ENCODE measurements around the gene FHOD3. TPM values are rescaled to one million over a fixed set of nuclear protein-coding genes. Genes with fewer than 3 reads are reported as not detected.

FHOD3 gene
- total RNA-seq, 4 donors from 2014 or later, result 0.26 to 13.8 (median 4.9) TPM; not detected in 1

GRCh38 chr18:36397033-36397432, 99.5 kb downstream of the FHOD3 start:
- H3K9me3 ChIP-seq, result no peaks in the 10 kb centered on the region
- no peak overlapping the region for H3K27ac ChIP-seq
- TF ChIP-seq POLR2A (IDR thresholded peaks at IDR 0.05) (no peak), CTCF (IDR thresholded peaks at IDR 0.05) (no peak)
- DNase-seq, result no peak
- no peaks in the 10 kb centered on the region for H3K27me3 ChIP-seq
- intact Hi-C loops (cut with DNase I; ENCODE audit: low total_unique reads), result no loop called here
- no peaks in the 10 kb centered on the region for H3K36me3 ChIP-seq
- H3K4me1 ChIP-seq, result no peaks in the 10 kb centered on the region
- no peak overlapping the region for H3K4me3 ChIP-seq

DNA sequence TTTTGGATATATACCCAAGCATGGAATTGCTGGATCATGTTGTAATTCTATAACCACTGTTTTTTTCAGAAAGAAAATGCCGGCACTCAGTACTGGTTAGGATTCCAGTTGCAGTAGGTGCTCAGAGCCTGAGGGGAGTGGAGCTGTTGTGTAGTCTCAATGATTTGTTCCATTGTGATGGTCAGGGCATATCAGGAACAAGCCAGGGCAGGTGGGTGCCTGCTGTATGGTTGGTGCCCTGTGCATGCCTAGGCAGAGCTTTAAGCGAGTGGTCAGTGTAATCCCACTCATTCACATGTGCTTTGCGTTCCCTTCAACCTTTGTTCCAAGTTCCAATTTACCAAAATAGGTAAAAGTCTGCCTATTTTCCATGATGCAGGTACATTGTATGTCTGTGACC, 100.9 kb downstream of the FHOD3 start:
- H3K27ac ChIP-seq, result no peak overlapping the region
- no peaks in the 10 kb centered on the region for H3K4me1 ChIP-seq
- TF ChIP-seq POLR2A (IDR thresholded peaks at IDR 0.05) (no peak), CTCF (IDR thresholded peaks at IDR 0.05) (no peak)
- H3K9me3 ChIP-seq, result no peaks in the 10 kb centered on the region
- H3K36me3 ChIP-seq, result no peaks in the 10 kb centered on the region
- intact Hi-C loops (cut with DNase I; ENCODE audit: low total_unique reads), result no loop called here
- no peak for DNase-seq
- no peak overlapping the region for H3K4me3 ChIP-seq
- no peaks in the 10 kb centered on the region for H3K27me3 ChIP-seq

DNA sequence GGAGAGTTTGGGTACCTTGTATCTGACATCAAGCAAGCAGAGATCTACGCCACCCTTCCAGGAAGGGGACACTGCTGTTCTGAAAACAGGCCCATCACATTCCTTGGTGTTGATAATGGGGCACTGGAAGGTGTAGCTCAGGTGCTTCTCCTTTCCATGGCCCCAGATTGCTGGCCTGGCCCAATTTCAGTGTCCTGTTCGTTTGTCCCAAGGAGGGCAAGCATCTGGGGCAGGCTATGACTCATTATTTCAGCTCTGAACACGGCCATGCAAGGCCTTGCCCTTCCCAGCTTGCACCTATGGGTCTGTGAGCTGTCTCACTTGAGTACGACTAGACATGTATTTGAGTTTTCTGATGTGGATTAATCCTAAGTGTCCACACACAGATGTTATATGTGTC, 101.5 kb downstream of the FHOD3 start:
- TF ChIP-seq CTCF (IDR thresholded peaks at IDR 0.05) (no peak), POLR2A (IDR thresholded peaks at IDR 0.05) (no peak)
- intact Hi-C loops (cut with DNase I; ENCODE audit: low total_unique reads), result no loop called here
- H3K4me3 ChIP-seq, result no peak overlapping the region
- DNase-seq, result no peak
- H3K27ac ChIP-seq, result no peak overlapping the region
- no peaks in the 10 kb centered on the region for H3K9me3 ChIP-seq
- H3K27me3 ChIP-seq, result no peaks in the 10 kb centered on the region
- H3K4me1 ChIP-seq, result no peaks in the 10 kb centered on the region
- H3K36me3 ChIP-seq, result no peaks in the 10 kb centered on the region

- Histone ChIP-seq H3K27me3 (no peaks in the 10 kb centered on the region), H3K4me3 (no peak overlapping the region), H3K36me3 (no peaks in the 10 kb centered on the region), H3K4me1 (no peaks in the 10 kb centered on the region), H3K9me3 (no peaks in the 10 kb centered on the region), H3K27ac (no peak overlapping the region)
- DNase-seq, result no peak
- TF ChIP-seq POLR2A (IDR thresholded peaks at IDR 0.05) (no peak), CTCF (IDR thresholded peaks at IDR 0.05) (no peak)
- intact Hi-C loops (cut with DNase I; ENCODE audit: low total_unique reads), result no loop called here
Measured at GRCh38 chr18:36401462-36401861, 103.9 kb downstream of the FHOD3 start.

DNA sequence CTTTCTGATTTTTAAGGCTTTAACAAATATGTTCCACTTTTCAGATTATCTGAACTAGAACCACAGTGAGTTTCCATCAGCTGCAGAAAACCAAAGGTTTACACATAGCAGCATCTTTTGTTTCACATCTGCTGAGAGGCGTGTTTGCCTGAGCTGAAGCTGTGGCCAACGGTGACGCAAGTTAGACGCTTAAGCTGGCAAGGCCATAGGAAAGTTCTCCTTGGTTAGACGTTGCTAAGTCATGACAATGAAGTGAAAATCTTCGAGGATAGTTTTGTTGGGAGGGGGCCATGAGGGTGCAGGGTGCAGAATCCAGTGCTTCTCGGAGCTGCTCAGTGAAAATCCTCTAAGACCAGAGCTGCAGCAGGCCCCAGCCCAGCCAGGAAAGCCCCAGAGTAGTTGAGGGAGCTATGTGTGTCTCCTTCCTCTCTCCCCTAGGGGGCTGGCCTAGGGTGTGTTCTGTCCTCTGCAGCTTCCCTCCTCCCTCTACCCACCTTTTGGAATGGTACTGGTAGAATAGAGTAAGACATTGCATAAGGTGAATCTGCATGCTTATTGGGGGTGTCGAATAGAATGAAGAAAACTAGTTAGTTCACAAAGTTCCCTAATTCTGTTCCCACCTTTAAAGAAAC, 105.4 kb downstream of the FHOD3 start:
- H3K4me3 ChIP-seq, result no peak overlapping the region
- no peaks in the 10 kb centered on the region for H3K4me1 ChIP-seq
- H3K36me3 ChIP-seq, result no peaks in the 10 kb centered on the region
- TF ChIP-seq CTCF (IDR thresholded peaks at IDR 0.05) (no peak), POLR2A (IDR thresholded peaks at IDR 0.05) (no peak)
- no peaks in the 10 kb centered on the region for H3K9me3 ChIP-seq
- intact Hi-C loops (cut with DNase I; ENCODE audit: low total_unique reads), result no loop called here
- no peaks in the 10 kb centered on the region for H3K27me3 ChIP-seq
- no peak overlapping the region for H3K27ac ChIP-seq
- no peak for DNase-seq

All from uterus (tissue), 4 donors.